ENCODE measurements around the gene LYPD3.
"Not testable (repeated sequence)": the region's sequence is repeated elsewhere in the genome, so short reads cannot be mapped to it uniquely, and the experiment has no call there.

Gene LYPD3

DNA sequence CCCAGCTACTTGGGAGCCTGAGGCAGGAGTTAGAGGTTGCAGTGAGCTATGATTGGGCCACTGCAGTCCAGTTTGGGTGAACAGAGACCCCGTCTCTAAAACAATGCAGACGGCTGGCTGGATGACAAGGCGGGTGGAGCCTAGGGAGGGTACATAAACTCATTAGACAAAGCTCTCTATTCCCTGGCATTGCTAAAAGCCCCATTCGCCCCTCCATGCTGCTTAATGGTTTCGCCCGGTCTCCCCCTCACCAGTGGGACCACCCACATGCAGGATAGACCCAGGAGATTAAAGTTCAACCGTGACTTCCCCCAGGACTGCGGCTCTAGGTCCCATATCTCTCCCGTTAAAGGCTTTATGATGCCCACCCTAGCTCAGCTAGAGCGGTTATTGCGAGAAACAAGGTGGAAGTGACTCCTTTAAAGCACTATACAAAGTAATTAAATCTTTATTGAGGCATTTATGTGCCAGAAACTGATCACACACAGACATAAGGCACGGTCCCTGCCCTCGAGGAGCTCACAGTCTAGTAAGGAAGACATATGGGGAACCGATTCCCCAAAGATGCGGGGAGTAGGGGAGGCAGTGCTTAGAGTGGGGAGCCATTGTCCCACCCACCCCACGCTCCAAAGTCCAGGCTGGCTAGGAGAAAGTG, 4.9 kb downstream of the LYPD3 start:
- DNase-seq: no peak

DNA sequence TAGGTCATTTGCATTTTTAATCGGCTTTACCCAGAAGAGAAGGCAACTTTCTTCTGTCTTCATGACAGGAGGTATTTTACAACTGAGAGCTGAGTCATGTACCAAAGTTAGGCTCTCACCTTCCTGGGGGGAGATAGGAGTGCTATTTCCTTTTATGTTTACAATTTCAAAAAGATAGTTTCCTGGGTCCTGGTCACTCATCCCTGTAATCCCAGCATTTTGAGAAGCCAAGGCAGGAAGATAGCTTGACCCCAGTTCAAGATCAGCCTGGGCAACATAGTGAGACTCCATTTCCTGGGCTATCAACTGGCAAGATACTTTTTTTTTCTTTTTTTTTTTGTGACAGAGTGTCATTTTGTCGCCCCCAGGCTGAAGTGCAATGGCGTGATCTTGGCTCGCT, 7.6 kb downstream of the LYPD3 start:
- no peak for DNase-seq

DNA sequence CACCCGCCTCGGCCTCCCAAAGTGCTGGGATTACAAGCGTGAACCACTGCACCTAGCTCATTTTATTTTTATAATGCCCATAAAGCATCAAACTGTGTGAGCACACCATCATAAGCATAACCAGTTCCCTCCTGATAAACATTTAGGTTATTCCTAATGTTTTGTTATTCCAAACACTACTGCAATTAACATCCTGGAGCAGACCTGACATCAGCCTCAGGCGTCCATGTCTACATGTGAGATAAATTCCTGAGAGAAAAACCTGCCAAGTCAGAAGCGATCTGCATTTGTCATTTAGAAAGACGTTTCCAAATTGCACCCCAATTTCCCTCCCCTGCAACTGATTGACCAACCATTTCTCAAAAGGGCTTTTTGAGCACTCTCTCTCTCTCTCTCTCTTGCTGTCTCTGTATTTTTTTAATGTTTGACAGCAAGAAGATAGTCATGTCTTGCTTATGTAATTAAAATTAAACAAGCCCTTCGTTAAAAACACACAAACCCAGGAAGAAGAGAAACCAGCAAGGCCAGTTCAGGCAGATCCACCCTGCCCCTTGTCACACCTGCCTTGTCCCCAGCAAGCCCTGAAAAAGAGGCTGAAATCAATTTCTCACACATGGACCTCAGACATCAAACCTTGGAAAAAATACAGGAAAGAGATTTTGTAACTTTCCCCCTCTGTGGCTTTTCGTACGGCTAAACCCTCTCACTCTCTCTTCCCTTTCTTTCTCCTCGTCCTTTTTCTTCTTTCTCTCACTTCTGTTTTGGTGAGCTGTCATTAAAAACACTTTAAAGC, 9.9 kb downstream of the LYPD3 start:
- no peak for DNase-seq

DNA sequence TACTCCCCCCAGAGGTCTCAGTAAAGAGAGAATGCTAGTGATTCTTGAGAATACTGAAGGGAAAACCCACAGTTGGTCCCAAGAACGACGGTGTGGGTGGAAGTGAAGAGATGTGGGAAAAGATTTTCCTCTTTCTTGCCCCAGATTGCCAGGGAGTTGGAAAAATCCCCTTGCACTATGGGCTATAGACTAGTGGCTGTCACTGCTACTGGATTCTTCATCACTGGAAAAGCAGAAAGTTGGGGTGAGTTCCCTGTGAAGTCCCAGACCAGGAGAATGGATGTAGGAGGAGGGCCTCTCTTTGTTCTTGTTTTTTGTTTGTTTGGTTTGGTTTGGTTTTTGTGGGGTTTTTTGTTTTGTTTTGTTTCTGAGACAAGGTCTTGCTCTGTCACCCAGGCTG, 11.4 kb downstream of the LYPD3 start:
- no peak for DNase-seq

DNA sequence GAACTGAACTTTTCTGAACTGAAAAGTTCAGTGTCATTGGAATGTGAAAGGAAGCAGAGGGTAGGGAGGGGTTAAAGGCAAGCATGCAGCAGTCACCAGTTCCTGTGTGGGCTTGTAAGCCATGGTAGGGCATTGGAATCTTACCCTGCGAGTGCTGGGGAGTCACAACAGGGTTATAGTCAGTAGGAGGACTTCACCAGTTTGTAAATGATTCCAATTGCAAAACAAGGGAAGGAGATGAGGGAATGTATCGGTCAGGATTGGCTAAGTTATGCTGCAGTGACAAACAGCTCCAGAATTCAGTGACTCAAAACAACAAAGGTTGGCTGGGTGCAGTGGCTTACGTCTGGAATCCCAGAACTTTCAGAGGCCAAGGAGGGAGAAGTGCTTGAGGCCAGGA, 12.8 kb downstream of the LYPD3 start:
- DNase-seq: no peak

DNA sequence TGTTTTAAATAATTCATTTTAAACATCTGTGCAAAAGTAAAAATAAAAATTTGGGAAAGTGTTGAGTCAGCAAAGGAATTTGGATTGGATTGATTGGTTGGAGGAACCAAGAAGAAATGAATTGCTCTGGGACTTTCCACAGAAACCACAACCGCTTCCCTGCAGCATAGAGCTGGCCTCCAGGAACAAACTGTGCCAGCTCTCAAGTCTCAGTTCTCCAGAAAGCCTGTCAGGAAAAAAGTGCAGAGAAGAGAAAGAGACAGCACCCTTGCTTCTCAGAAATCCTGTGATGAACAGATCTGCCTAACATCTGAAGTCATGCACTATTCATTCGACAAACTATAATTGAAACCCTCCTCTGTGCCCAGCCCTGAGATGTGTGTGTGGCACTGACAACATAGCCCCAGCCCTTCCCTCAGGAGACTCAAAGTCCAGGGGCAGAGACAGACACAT, 14.8 kb downstream of the LYPD3 start:
- DNase-seq: no peak

DNA sequence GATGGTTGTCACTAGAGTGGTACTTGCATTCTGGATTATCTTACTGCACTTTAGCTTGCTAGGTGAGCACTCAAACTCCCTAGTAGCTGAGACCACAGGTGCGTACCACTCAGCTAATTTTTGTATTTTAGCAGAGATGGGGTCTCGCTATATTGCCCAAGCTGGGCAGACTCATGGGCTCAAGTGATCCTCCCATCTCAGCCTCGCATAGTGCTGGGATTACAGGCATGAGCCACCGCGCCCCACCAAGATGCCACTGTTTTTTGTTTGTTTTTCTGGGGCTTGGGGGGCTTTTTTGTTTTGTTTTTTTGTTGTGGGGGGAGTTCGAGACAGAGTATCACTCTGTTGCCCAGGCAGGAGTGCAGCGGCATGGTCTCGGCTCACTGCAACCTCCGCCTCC, 17.8 kb downstream of the LYPD3 start:
- no peak for DNase-seq

DNA sequence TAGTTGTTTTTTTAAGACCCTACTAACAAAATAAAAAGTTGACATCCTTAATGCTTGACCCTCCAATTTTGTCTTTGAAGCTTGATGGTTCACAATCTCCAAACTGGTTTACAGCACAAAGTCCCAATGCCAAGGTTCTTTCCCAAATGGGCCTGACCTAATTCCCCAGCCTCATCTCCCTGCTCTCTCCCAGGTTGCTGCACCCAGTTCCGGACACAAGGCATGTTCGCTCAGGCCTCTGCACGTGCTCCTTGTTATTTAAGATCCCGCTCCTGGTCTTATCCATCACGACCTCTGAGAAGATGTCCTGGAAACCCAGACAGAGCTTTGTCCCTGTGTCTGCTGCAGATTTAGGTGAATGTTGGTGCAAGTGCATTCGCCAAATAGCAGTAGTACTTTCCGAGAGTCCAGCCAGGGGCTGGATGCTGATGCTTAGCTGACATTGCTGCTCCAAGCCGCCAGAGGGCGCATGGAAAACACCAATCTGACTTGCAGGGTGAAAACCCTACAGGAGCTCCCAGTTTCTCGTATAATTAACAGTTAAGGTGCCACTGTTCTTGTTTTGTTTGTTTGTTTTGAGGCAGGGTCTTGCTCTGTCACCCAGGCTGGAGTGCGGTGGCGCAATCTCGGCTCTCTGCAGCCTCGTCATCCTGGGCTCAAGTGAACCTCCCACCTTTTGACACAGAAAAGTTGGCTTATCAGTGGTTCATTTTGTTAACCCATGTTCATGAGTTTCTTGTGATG, 18.5 kb downstream of the LYPD3 start:
- peak; percentile 37 for DNase-seq

DNA sequence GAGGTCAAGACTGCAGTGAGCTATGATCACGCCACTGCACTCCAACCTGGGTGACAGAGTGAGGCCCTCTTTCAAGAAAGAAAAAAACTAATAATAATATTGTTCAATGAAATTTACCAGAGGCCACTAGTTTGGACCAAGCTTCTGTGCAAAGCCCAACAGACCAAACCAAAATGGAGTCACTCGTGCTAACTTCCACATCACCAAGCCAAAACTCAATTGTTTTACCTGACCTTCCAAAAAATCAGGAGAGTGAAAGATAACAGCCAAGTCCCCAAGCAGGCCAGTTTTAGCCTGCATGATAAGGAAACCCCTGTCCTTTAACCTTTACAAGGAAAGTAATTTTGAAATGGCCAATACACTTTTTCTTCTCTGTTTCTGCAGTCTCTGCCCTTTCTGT, 20.0 kb downstream of the LYPD3 start:
- DNase-seq: no peak

DNA sequence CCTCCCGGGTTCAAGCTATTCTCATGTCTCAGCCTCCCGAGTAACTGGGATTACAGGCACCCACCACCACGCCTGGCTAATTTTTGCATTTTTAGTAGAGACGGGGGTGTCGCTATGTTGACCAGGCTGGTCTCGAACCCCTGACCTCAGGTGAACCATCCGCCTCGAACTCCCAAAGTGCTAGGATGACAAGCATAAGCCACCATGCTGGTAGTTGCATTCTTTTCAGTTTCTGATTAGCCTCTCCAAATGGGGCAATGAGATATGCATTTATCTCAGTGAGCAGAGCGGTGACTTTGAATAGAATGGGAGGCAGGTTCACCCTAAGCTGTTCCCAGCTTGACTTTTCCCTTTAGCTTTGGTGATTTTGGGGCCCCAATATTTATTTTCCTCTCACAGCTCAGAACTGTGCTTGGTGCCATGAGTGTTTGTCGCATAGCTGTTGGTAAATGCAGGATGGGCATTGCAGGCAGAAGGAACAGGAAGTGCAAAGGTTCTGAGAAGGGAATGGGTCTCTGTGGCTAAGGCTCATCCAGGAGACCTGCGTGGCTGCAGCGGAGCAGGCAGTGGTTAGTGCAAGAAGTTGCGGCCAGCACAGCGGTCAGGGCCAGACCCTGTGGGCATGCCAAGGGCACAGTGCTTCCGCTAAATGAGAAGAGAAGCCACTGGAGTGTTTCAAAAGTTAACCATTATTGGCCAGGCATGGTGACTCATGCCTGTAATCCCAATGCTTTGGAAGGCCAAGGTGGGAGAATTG, 20.7 kb downstream of the LYPD3 start:
- no peak for DNase-seq

DNA sequence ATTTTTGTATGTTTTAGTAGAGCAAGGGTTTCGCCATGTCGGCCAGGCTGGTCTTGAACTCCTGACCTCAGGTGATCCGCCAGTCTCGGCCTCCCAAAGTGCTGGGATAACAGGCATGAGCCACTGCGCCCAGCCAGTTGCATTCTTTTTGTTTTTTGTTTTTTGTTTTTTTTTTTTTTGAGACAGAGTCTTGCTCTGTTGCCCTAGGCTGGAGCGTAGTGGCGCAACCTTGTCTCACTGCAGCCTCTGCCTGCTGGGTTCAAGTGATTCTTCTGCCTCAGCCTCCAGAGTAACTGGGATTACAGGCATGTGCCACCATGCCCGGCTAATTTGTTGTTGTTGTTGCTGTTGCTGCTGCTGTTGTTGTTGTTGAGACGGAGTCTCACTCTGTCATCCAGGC, 21.3 kb downstream of the LYPD3 start:
- DNase-seq: not testable (repeated sequence)

DNA sequence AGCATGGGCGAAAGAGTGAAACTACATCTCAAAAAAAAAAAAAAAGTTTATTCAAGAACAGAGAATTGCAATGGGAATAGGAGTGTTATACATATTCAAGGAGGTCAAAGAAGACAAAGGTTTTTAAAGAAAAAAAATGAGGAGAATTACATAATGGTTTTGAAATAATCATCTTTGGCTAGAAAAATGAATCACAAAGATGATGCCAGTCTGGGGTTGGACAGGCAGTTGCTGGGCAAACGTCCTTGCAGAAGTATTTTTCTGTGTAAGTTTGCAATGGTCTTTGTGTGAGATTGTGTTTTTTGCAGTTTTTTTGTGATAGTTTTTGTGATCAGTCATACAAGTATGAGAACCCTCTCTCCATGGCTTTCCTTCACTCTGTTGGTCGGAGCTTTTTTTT, 23.7 kb downstream of the LYPD3 start:
- no peak for DNase-seq

DNA sequence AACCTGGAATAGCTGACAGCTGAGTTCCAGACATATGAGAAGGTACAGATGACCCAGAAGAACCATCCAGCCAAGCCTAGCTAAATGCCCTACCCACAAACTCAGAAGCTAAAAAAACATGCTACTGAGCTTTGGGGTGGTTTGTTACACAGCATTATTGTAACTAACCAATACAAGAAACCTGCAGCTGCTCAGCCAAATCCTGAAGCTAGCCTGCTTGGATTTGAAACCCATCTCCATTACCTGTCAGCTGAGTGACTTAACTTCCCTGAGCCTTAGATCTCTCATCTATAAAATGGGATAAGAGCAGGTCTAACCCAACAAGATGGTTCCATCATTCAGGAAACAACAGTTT, 25.7 kb downstream of the LYPD3 start:
- DNase-seq: no peak

DNA sequence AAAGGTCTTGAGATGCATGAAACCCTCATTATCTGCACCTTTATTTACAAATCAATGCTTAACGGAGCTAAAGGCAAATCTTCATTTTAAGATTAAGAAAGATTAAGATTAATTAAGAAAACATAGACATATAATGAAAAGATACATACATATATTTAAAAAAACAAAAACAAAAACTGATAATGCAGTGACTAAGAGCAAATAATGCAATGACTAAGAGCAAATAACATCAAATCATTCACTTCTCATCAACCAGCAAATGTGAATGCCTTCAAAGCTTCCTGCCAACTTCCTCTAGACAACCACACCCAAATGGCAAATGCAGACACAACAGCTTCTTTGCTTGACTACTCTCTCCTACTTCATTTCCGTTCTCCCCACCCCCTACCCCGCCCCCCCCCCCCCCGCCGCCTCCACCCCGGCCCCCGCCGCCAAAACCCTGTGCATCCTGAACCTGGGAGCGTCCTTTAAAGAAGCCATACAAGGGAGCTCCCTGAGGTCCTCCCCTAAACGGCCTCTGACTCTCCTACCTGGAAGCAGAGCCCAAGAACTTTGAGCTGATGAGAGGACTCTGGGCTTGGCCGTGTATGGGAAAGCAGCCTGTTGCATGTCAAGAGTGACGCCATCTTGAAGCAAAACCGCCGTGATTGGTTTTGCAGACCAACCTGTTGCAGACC, 26.2 kb downstream of the LYPD3 start:
- no peak for DNase-seq

DNA sequence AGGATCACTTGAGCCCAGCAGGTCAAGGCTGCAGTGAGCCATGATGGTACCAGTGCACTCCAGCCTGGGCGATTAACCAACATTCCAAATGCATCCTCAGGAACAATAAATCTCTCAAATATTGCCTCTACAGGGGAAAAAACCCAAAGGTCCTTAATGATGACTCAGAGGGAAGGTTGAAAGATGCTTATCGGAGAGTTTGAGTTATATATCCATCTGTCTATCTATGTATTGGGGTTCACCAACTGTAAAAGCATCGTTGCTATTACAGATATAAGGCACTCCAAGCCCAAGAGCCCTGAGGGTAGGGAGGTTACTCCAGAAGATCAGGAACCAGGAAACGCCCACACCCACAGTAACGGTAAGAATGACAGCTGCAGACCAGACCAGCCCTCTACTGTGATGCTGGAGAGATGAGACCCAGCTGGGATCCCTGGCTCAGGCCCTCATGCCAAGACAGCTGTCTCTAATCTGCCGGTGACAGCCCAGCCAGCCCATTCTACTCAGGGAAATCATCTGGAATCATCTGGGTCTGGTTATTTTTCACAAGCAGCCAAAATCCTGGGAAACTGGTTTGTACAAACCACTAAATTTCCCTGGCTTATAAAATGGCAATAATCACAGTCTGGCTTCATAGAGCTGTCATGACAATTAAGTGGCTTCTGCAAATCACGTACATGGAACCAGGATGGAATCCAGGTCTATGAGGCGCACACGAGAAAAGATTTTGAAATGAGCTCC, 26.9 kb downstream of the LYPD3 start:
- DNase-seq: no peak

DNA sequence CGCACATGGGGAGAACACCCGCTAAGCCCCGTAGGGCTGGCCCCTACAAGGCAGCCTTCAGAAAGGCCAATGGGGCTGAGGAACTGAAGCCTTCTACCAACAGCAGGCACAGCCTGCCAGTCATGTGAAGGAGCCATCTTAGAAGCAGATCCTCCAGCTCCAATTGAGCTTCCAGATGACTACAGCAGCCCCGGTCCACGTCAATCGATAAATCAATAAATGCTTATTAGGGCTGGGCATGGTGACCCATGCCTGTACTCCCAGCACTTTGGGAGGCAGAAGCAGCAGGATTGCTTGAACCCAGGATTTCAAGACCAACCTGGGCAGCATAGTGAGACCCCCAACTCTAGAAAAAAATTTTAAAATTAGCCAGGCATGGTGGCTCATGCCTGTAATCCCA, 27.7 kb downstream of the LYPD3 start:
- no peak for DNase-seq

DNA sequence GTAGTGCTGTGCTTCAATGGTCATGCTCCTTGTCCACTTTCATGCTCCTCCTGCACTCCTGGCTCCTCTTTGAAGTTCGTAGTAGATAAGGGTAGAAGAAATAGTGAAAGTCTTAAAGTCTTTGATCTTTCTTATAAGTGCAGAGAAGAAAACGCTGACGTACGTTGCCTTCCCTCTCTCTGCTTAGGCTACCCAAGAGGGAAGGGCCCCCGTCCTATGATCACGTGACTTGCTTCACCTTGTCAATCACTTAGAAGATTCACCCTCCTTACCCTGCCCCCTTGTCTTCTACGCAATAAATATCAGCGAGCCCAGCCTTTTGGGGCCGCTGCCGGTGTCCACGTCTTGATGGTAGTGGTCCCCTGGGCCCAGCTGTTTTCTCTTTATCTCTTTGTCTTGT, 28.1 kb downstream of the LYPD3 start:
- DNase-seq: not testable (repeated sequence)

DNA sequence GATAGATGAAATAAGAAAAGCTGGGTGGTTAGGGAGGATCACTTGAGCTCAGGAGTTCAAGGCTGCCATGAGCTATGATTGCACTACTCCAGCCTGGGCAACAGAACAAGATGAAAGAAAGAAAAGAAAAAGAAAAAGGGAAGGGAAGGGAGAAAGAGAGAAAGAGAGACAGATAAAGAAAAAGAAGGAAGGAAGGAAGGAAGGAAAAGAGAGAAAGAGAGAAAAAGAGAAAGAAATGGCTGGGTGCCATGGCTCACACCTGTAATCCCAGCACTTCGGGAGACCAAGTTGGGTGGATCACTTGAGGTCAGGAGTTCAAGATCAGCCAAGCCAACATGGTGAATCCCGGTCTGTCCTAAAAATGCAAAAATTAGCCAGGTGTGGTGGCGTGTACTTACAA, 29.6 kb downstream of the LYPD3 start:
- no peak for DNase-seq

DNA sequence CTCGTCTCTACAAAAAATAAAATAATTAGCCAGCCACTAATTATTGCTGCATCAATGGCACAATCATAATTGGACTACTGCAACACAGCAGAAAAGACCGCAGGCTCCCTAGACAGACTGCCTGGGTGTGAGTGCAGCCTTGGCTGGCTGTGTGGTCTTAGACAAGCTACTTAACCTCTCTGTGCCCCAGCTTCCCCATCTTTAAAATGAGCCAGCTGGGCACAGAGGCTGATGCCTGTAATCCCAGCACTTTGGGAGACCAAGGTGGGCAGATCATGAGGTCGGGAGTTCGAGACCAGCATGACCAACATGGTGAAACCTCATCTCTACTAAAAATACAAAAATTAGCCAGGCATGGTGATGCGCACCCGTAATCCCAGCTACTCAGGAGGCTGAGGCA, 31.7 kb downstream of the LYPD3 start:
- DNase-seq: no peak

DNA sequence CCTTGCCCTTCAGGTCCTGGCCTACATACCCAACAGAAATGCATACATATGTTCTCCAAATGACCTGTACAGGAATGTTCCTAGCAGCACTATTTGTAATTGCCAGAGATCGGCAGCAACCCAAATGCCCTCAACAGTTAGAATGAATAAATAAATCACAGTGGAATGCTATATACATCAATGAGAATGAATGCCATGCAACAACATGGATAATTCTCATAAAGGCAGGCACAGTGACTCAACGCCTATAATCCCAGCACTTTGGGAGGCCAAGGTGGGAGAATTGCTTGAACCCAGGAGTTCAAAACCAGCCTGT, 32.1 kb downstream of the LYPD3 start:
- no peak for DNase-seq

DNA sequence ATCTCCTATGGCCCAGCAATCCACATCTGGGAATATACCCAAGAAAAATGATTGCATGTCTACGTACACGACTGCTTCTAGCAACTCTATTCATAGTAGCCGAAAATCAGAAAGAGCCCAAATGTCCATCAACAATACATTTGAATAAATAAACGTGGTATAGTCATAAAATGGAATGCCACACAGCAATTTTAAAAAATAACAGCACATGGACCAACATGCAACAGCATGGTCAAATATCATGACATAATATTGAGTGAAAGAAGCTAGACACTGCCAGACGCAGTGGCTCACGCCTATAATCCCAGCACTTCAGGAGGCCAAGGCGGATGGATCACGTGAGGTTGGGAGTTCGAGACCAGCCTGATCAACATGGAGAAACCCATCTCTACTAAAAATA, 34.4 kb downstream of the LYPD3 start:
- no peak for DNase-seq

DNA sequence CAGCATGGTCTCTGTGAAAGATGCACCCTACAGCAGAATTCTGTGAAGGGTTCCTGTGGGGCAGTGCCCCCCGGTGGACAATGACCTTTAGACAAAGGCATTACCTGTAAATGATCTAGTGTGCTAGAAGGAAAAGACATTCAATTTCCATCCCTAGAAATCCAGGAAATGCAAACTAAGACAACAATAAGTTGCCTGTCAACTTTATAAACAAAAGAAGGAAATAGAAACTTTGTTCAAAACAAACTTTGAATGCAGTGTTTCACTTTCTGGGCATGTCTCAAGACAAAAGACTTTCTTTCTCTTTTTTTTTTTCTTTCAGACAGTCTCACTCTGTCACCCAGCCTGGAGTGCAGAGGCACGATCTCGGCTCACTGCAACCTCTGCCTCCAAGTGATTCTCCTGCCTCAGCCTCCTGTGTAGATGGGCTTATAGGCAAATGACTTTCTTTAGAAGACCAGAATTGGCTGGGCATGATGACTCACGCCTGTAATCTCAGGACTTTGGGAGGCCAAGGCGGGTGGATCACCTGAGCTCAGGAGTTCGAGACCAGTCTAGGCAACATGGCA, 35.2 kb downstream of the LYPD3 start:
- DNase-seq: no peak
